Stimulated activated naive B cell treated with anti-CD40 and anti-IgM and Interleukin-4, amounts not matched to agents 10 μg/mL and 1 μg/mL and 100 μg/mL, for 72 hours (primary cell): ENCODE data around the gene TTLL13.

ENCODE experiments used
- ATAC-seq, 2 donors: fragments of 150-1000 bp; cut with Tn5 transposase; replicated peaks; 2 replicates each; pipeline ENCODE4 v1.10.0; 2021; ENCODE audit warnings: moderate library complexity in 1 of 2
- DNase-seq: peaks from one replicate; pipeline ENCODE4 v3.0.0; 2021
- H3K27ac Mint-ChIP-seq: one replicate; pipeline ENCODE4 v1.8.0; 2022; ENCODE audit warnings: mild to moderate bottlenecking, mixed read lengths
- H3K27me3 Mint-ChIP-seq, 2 donors: one replicate each; pipeline ENCODE4 v1.8.0; 2022; ENCODE audit warnings: mixed read lengths in 2 of 2
- H3K36me3 Mint-ChIP-seq, 2 donors: one replicate each; pipeline ENCODE4 v1.8.0; 2022; ENCODE audit warnings: mixed read lengths in 2 of 2, mild to moderate bottlenecking in 1 of 2
- H3K4me1 Mint-ChIP-seq, 2 donors: one replicate each; pipeline ENCODE4 v1.8.0; 2022; ENCODE audit warnings: mixed read lengths in 2 of 2, mild to moderate bottlenecking in 1 of 2
- H3K4me3 Mint-ChIP-seq, 2 donors: one replicate each; pipeline ENCODE4 v1.8.0; 2022; ENCODE audit warnings: mild to moderate bottlenecking in 2 of 2, mixed read lengths in 2 of 2, moderate library complexity in 1 of 2
- H3K9me3 Mint-ChIP-seq, 2 donors: one replicate each; pipeline ENCODE4 v1.8.0; 2022; ENCODE audit warnings: mixed read lengths in 2 of 2, mild to moderate bottlenecking in 1 of 2

The TTLL13 gene

DNA sequence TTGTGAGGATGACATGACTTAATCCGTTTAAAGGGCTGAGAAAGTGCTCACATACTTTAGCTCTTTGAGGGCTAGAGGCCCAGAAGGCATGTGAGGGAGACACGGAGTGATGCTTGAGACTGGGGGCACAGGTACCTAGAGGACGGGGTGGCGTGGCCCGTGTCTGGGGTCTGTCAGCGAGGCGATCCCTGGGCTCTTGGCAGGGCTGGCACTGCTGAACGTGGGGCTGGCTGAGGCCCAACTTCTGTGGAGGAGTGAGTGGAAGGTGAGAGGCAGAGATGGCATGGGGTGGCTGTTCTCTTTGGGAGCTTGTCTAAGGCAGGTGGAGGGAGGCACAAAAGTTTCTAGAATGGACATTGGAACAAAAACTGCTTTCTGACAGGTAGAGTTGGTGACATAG, 38.8 kb upstream of the TTLL13 start:
- Mint-ChIP-seq H3K27me3 (no peaks in the 10 kb centered on the region), H3K27ac (peak overlapping the region; percentile 97), H3K9me3 (no peaks in the 10 kb centered on the region), H3K36me3 (peaks cover 8 to 24% of the 10 kb centered on the region in 2 donors), H3K4me3 (peak overlapping the region; percentile 7 to 14), H3K4me1 (peaks cover 67 to 90% of the 10 kb centered on the region in 2 donors)
- no peak for DNase-seq
- no peak for ATAC-seq

DNA sequence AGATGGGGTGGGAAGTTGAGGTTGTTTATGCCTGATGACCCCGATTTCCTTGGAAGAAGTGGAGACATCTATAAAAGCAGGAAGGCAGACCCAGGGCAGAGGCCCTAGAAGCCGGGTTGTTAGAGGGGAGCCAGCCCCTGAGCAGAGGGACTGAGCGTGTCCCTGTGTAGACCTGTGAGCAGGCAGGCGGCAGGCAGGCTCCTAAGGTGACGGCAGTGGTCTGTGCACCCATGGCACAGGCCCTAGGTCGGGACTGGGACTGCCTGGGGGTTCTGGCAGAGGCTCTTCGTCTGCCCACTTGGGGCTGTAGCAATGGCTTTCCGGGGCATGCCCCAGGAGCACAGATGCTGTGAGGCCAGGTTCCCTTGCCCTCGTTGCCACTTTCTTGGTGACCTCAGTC, 38.3 kb upstream of the TTLL13 start:
- DNase-seq, result no peak
- Mint-ChIP-seq H3K4me3 (peak overlapping the region in 1 of 2 donors; percentile 56), H3K4me1 (peaks cover 63 to 88% of the 10 kb centered on the region in 2 donors), H3K9me3 (no peaks in the 10 kb centered on the region), H3K27ac (peak overlapping the region; percentile 97), H3K27me3 (no peaks in the 10 kb centered on the region), H3K36me3 (peaks cover 8 to 25% of the 10 kb centered on the region in 2 donors)
- ATAC-seq, result no peak

DNA sequence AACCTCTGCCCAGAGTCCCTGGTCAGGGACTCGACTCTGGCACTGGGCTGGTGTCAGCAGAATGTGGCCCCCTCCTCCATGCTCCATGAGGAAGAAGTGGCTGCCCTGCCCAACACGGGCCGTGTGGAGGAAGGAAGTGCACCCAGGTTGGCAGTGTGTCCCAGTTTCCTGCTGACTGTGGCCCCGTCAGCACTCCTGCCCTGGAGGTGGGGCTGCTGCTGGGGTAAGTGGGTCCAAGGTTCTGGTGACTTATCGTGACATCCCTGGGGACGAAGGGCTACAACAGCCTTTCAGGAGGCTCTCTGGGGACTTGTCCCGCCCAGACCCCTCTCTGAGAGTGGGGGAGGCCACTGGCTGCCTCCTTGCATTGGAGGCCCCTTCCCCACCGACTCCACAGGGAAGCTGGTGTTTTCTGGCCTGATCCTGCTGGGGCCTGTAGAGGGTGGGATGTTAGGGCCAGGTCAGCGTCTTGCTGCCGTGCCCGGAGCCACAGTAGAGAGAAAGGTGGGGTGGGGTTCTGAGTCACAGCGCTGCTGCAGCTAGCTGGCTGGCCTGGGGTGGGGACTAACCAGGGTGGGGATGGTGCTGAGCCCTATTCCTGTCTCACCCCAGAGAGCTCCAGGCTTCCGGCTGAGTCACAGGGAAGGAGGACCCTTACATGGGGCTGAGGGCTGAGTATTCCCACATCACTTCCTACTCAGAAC, 37.8 kb upstream of the TTLL13 start:
- peaks cover 63 to 88% of the 10 kb centered on the region in 2 donors for H3K4me1 Mint-ChIP-seq
- peaks cover 8 to 30% of the 10 kb centered on the region in 2 donors for H3K36me3 Mint-ChIP-seq
- DNase-seq (no peak), ATAC-seq (no peak)
- no peaks in the 10 kb centered on the region for H3K27me3 Mint-ChIP-seq
- peak overlapping the region; percentile 7 to 56 for H3K4me3 Mint-ChIP-seq
- peak overlapping the region; percentile 97 for H3K27ac Mint-ChIP-seq
- H3K9me3 Mint-ChIP-seq, result no peaks in the 10 kb centered on the region

DNA sequence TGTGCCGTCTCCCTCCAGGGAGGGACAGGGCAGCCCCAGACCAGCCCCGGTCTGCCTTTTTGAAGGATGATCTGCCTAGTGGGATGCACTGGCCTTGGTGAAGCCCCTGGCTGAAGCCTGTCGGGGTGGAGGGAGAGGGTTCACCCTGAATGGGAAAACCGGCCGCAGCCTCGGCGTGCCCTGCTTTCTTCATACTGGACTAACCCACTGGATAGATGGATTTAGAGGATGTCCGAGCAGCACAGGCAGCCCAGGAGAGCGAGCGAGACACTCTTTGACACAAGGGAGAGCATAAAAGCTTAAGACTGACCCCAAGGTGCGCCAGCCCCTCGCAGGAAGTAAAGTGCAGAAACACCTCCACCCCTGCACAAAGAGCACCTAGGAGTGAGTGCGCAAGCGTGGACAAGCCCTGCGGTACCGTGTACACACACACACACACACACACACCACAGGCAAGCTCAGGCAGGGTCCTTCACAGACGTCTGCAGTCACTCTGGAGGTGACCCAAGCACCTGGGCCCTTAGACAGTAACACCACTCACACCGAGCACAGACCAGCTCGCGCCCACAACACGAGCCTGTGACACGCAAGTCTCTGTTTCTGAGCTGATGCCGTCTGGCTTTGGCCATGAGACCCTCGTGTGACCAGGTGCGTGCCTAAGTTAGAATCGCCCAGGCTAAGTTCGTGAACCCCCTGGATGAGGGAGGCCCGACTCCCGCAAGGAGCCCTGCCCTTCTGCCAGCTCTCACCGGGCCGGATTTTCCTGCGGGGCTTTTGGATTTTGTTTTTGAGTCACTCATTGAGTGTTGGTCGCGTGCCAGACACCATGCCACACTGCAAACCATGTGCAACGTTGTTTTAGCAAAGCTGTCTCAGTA, 36.9 kb upstream of the TTLL13 start:
- H3K36me3 Mint-ChIP-seq, result peaks cover 10 to 34% of the 10 kb centered on the region in 2 donors
- H3K27ac Mint-ChIP-seq, result peak overlapping the region; percentile 97
- H3K4me1 Mint-ChIP-seq, result peaks cover 63 to 88% of the 10 kb centered on the region in 2 donors
- no peak overlapping the region for H3K4me3 Mint-ChIP-seq
- ATAC-seq, result no peak
- no peaks in the 10 kb centered on the region for H3K27me3 Mint-ChIP-seq
- no peak for DNase-seq
- no peaks in the 10 kb centered on the region for H3K9me3 Mint-ChIP-seq

DNA sequence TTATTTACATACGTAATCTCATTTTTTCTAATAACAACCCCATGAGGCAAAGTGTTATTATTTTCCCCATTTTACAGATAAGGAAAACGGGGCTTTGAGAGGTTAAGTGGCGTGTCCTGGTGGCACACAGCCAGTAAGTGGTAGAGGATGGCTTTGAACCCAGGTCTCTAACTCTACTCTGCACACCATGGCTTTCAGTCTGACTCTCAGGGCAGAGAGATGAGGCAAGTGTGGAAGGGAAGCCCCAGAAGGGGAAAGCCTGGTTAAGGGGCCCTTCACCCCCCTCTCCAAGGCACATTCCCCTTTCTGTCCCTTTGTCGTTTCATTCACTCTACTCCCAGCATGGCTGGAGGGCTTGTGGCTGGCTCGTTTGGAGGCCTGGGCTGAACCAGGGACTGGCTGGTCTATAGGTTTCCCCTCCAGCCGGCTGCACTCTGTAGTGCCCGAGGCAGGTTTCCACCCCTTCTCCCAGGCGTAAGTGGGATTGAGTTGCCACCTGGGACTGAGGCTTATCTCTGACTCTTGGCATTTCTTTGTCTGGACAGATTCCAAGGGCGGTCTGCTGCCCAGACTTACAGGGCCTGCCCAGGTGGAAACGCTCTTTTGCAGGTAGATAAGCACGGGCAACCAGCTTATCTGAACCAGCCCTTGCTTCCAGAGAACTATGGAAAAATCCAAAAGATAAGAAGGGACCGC, 36.1 kb upstream of the TTLL13 start:
- H3K27ac Mint-ChIP-seq, result peak overlapping the region; percentile 92
- DNase-seq (no peak), ATAC-seq (peak; percentile 32 to 59)
- peaks cover 62 to 88% of the 10 kb centered on the region in 2 donors for H3K4me1 Mint-ChIP-seq
- H3K27me3 Mint-ChIP-seq, result no peaks in the 10 kb centered on the region
- H3K9me3 Mint-ChIP-seq, result no peaks in the 10 kb centered on the region
- peaks cover 10 to 35% of the 10 kb centered on the region in 2 donors for H3K36me3 Mint-ChIP-seq
- H3K4me3 Mint-ChIP-seq, result peak overlapping the region; percentile 39 to 47

DNA sequence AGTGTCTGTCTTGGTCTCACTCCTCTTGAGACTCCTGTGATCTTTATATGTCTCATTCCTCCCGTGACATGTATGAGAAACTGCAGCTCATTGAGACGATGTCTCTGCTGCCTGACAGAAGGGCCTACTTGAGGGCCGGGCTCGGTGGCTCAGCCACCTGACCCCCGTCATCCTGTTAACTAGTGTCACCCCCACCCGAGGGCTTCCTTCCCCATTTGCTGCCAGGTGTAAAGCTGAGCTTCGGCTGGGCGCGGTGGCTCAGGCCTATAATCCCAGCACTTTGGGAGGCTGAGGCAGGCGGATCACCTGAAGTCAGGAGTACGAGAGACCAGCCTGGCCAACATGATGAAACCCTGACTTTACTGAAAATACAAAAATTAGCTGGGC, 35.5 kb upstream of the TTLL13 start:
- peak; percentile 64 to 66 for ATAC-seq
- peak overlapping the region; percentile 92 for H3K27ac Mint-ChIP-seq
- H3K9me3 Mint-ChIP-seq, result no peaks in the 10 kb centered on the region
- peaks cover 14 to 33% of the 10 kb centered on the region in 2 donors for H3K36me3 Mint-ChIP-seq
- DNase-seq, result peak; percentile 48
- H3K4me1 Mint-ChIP-seq, result peaks cover 63 to 88% of the 10 kb centered on the region in 2 donors
- H3K27me3 Mint-ChIP-seq, result no peaks in the 10 kb centered on the region
- H3K4me3 Mint-ChIP-seq, result peak overlapping the region; percentile 39 to 47

DNA sequence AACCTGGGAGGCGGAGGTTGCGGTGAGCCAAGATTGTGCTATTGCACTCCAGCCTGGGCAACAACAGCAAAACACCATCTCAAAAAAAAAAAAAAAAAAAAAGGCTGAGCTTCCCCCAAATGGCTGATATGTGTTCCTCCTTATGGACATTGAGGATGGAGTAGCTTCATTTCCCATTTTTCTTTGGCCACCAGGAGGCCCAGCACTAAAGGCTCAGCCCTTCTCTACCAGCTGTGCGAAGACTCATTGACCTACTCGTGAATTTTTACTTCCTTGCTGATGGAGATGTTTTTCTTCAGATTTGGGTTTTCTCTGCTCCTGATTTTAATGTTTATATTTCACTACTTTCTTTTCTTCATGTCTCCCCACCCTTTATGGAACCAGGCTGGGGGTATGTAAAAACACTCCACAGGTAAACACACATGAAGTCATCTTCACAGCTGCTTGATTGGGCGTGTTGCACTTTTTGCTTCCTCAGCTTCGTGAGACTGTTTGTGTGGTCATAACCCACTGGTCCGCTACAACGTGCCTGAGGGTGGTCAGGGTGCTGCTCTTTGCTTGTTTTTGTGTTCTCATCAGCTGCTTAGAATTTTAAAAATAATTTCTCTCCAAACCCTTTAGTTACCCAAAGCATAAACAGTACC, 34.7 kb upstream of the TTLL13 start:
- Mint-ChIP-seq H3K9me3 (no peaks in the 10 kb centered on the region), H3K27me3 (no peaks in the 10 kb centered on the region), H3K36me3 (peaks cover 17 to 26% of the 10 kb centered on the region in 2 donors), H3K27ac (peak overlapping the region; percentile 92), H3K4me1 (peaks cover 64 to 88% of the 10 kb centered on the region in 2 donors), H3K4me3 (peak overlapping the region; percentile 55 to 59)
- ATAC-seq (peak; percentile 49 to 73), DNase-seq (peak; percentile 26)

DNA sequence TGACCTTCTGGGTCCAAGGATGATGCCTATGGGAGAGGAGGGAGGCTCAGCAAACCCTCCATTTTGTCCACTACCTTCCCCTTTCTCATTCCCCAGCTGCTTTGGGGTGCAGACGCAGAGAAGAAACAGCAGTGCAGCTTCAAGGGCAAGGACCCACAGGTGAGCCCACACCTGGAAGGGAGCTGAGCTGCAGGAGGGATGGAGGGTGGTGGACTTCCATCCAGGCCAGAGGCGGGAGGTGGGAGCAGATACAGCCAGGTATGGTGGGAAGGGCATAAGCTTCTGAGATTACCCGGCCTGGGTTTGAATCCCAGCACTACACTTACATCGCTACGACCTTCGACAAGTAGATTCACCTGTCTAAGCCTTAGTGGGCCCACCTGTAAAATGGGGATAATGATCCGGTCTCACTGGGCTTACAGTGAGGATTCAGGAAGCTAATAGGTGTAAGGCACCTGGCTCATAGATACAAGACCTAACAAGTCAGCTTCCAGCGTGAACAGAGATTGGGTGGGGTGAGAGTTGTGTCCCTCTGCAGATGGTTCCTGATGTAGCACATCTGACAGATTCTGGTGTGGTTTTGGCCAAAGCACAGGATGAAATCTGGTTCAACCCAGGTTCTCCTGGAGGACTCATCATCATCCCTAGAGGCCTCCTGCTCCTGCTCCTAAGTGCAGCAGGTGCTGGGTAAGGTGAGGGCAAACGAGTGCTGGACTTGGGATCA, 31.5 kb upstream of the TTLL13 start:
- Mint-ChIP-seq H3K27me3 (no peaks in the 10 kb centered on the region), H3K4me3 (no peak overlapping the region), H3K27ac (peak overlapping the region; percentile 82), H3K9me3 (no peaks in the 10 kb centered on the region), H3K36me3 (peaks cover 12 to 19% of the 10 kb centered on the region in 2 donors), H3K4me1 (peaks cover 45 to 73% of the 10 kb centered on the region in 2 donors)
- DNase-seq (no peak), ATAC-seq (no peak)

DNA sequence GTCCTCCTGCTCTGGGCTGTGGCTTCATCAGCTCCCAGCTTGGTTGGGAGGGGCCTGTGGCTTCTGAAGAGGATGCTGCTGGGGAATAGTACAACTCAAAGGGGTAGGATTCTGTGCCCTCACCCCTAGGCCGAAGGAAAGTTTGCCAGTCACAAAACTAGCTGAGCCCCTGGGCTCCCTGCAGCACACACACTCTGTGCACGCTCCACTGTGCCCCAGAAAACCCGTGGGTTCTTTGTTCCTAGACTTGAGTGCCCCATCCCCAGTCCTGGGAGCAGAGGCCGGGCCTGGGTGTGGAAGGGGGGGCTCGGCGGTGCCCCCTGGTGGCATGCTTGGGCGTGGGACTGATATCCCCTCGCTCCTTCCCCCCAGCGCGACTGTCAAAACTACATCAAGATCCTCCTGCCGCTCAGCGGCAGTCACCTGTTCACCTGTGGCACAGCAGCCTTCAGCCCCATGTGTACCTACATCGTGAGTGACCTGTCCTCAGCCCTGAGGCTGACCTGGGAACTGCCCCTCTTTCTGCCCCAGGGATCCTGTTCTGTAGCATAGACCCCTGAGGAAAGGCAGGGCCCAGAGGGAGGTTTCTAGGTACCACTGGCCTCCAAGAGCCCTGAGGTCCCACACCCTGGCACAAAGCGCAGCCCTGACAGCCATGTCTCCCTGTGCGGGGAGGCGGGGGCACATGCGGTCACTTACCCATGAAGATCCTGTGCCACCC, 29.8 kb upstream of the TTLL13 start:
- DNase-seq (no peak), ATAC-seq (peak; percentile 68 to 69)
- H3K27me3 Mint-ChIP-seq, result no peaks in the 10 kb centered on the region
- H3K27ac Mint-ChIP-seq, result peak overlapping the region; percentile 81
- no peaks in the 10 kb centered on the region for H3K9me3 Mint-ChIP-seq
- no peak overlapping the region for H3K4me3 Mint-ChIP-seq
- peaks cover 13 to 25% of the 10 kb centered on the region in 2 donors for H3K36me3 Mint-ChIP-seq
- H3K4me1 Mint-ChIP-seq, result peaks cover 37 to 57% of the 10 kb centered on the region in 2 donors

DNA sequence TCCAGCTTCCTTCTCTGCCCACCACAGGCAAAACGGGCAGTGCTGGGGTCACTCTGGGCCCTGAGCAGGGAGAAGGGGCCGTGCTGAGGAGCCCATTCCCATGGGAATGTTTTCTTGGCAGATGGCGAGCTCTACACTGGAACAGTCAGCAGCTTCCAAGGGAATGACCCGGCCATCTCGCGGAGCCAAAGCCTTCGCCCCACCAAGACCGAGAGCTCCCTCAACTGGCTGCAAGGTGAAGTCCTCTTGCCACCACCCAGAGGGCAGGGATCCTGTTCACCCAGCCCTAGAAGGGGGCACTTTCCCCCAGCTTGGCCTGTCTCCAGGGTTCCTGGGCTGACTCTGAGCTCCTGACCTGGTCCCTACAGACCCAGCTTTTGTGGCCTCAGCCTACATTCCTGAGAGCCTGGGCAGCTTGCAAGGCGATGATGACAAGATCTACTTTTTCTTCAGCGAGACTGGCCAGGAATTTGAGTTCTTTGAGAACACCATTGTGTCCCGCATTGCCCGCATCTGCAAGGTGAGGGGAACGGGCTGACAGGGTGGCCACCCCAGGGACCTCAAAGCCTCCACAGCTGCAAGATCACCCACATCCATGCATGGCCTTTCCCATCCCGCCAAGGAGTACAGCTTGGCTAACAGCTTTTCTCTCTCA, 28.0 kb upstream of the TTLL13 start:
- Mint-ChIP-seq H3K27me3 (no peaks in the 10 kb centered on the region), H3K4me1 (peaks cover 30 to 47% of the 10 kb centered on the region in 2 donors), H3K36me3 (peaks cover 19 to 28% of the 10 kb centered on the region in 2 donors), H3K27ac (peak overlapping the region; percentile 68), H3K4me3 (no peak overlapping the region), H3K9me3 (no peaks in the 10 kb centered on the region)
- ATAC-seq (peak; percentile 59 to 65), DNase-seq (no peak)

DNA sequence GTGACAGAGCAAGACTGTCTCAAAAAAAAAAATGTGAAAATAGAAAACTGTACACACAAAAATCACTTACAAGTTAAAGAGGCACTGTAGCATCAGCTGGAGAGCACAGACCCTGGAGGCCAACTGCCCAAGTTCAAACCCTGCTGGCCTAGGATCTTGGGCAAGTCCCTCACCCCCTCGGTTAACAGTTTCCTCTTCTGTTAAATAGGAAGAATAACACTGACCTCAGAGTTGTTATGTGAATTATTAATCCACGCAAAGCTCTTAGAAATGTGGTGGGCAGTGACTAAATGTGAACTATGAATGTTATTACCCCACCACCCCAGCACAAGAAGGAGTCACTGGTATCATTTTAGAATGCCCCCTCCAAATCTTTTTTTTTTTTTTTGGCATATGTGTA, 26.8 kb upstream of the TTLL13 start:
- Mint-ChIP-seq H3K27ac (no peak overlapping the region), H3K4me3 (no peak overlapping the region), H3K4me1 (peaks cover 22 to 35% of the 10 kb centered on the region in 2 donors), H3K27me3 (no peaks in the 10 kb centered on the region), H3K36me3 (peaks cover 19 to 26% of the 10 kb centered on the region in 2 donors), H3K9me3 (no peaks in the 10 kb centered on the region)
- ATAC-seq (no peak), DNase-seq (no peak)

DNA sequence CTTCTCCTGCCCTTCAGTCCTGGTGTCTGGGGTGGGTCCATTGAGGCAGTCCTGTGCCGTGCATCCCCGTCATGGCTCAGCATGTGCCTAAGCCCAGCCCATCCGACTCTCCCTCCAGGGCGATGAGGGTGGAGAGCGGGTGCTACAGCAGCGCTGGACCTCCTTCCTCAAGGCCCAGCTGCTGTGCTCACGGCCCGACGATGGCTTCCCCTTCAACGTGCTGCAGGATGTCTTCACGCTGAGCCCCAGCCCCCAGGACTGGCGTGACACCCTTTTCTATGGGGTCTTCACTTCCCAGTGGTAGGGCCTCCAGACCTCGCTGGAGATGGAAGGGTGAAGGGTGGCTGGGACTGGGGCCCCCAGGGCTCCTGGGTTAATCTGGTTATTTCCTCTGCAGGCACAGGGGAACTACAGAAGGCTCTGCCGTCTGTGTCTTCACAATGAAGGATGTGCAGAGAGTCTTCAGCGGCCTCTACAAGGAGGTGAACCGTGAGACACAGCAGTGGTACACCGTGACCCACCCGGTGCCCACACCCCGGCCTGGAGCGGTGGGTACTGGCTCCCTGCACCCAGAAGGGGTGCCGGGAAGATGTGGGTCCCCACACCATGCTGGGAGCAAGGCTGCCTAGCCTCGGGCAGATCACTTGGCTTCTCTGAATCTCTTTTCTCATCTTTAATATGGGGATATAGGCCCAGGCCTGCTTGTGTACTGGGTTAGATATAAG, 25.8 kb upstream of the TTLL13 start:
- no peak overlapping the region for H3K27ac Mint-ChIP-seq
- peaks cover 18 to 35% of the 10 kb centered on the region in 2 donors for H3K36me3 Mint-ChIP-seq
- H3K27me3 Mint-ChIP-seq, result no peaks in the 10 kb centered on the region
- no peak overlapping the region for H3K4me3 Mint-ChIP-seq
- DNase-seq (no peak), ATAC-seq (no peak)
- no peaks in the 10 kb centered on the region for H3K9me3 Mint-ChIP-seq
- H3K4me1 Mint-ChIP-seq, result peaks cover 21 to 25% of the 10 kb centered on the region in 2 donors
